Spinal cord (tissue), 10 donors: Measurements from ENCODE around the gene DNAAF2. TPM values are rescaled to one million over a fixed set of nuclear protein-coding genes. Genes with fewer than 3 reads are reported as not detected.

Experiments
- DNase-seq, 6 donors: peaks; one replicate each; pipeline versions ENCODE4 v3.0.0 to v3.0.0-alpha.2; 2013 to 2015; ENCODE audit warnings: low spot score in 6 of 6, low read depth in 4 of 6
- H3K27ac ChIP-seq: one replicate; pipeline ENCODE4 v1.5.1; 2013; ENCODE audit warnings: low read depth, low read length, control low read depth
- H3K27me3 ChIP-seq: one replicate; pipeline ENCODE4 v1.6.1; 2013; ENCODE audit warnings: low read length; ENCODE audit not compliant: control insufficient read depth, insufficient read depth
- H3K36me3 ChIP-seq: one replicate; pipeline ENCODE4 v1.6.1; 2013; ENCODE audit warnings: low read length; ENCODE audit not compliant: control insufficient read depth, insufficient read depth
- H3K4me1 ChIP-seq: one replicate; pipeline ENCODE4 v1.6.1; 2013; ENCODE audit warnings: low read length; ENCODE audit not compliant: control insufficient read depth, insufficient read depth
- H3K4me3 ChIP-seq: one replicate; pipeline ENCODE4 v1.5.1; 2013; ENCODE audit warnings: low read depth, low read length, control low read depth
- H3K9me3 ChIP-seq: one replicate; pipeline ENCODE4 v1.6.1; 2013; ENCODE audit warnings: low read length; ENCODE audit not compliant: control insufficient read depth, insufficient read depth
- WGBS: methylation state at CpG from one replicate; pipeline ENCODE4 v1.1.5; 2013; ENCODE audit warnings: missing lambda C conversion rate; ENCODE audit not compliant: insufficient coverage; 5-methylcytosine and 5-hydroxymethylcytosine counted together
- polyA plus RNA-seq, 2 donors: library from polyadenylated mRNA; unstranded; fragments of 120-200 nt; gene quantifications; one replicate each; pipeline ENCODE4 v1.2.1, GENCODE V29; 2013; ENCODE audit not compliant: insufficient read length in 2 of 2
- total RNA-seq, 2 donors: library from RNA; depleted of rRNA in 1 of 2; stranded (reverse); fragments of 120-200 nt in 1 of 2; fragments of >200 nt in 1 of 2; gene quantifications; one replicate each; pipeline versions ENCODE4 v1.2.3 to v1.2.4, GENCODE V29; 2013 to 2014
- donor health status: healthy.

Gene DNAAF2
- total and polyA plus RNA-seq, 4 donors = 9.0 to 13.6 (median 12.8) TPM

DNA sequence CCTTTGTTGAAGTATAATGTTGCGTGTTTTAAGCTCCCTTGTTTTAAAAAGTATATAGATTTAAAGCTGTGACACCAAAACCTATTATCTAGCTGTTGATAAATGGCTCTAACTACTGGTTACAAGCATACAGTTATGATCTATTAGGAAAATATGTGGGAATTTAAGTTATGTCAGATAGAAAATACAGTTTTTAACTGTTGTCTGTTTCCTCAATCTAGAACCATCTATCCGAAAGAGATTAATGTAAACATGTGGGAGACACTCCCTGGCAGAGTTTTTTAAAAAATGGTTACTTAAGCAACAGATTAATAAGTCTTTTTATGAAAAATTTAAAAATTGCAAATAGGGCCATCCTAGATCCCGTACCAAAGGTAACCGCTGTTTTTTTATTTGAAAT, 22.8 kb downstream of the DNAAF2 start:
- H3K9me3 ChIP-seq = no peaks in the 10 kb centered on the region
- H3K4me1 ChIP-seq = no peaks in the 10 kb centered on the region
- peaks cover 9% of the 10 kb centered on the region for H3K36me3 ChIP-seq
- no CpG with 5 or more reads among the region's 4 CpGs for WGBS
- H3K27ac ChIP-seq = no peak overlapping the region
- no peak for DNase-seq
- H3K27me3 ChIP-seq = no peaks in the 10 kb centered on the region
- no peak overlapping the region for H3K4me3 ChIP-seq

DNA sequence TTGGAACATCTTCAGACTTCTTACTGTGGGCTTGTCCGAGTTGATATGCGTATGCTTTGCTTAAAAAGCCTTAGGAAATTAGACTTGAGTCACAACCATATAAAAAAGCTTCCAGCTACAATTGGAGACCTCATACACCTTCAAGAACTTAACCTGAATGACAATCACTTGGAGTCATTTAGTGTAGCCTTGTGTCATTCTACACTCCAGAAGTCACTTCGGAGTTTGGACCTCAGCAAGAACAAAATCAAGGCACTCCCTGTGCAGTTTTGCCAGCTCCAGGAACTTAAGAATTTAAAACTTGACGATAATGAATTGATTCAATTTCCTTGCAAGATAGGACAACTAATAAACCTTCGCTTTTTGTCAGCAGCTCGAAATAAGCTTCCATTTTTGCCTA, 27.5 kb downstream of the DNAAF2 start:
- H3K27me3 ChIP-seq = no peaks in the 10 kb centered on the region
- WGBS = 93% methylated on average over 1 of the region's 6 CpGs
- no peak overlapping the region for H3K27ac ChIP-seq
- H3K4me3 ChIP-seq = no peak overlapping the region
- no peaks in the 10 kb centered on the region for H3K4me1 ChIP-seq
- DNase-seq = no peak
- H3K36me3 ChIP-seq = peaks cover 6% of the 10 kb centered on the region
- H3K9me3 ChIP-seq = no peaks in the 10 kb centered on the region

DNA sequence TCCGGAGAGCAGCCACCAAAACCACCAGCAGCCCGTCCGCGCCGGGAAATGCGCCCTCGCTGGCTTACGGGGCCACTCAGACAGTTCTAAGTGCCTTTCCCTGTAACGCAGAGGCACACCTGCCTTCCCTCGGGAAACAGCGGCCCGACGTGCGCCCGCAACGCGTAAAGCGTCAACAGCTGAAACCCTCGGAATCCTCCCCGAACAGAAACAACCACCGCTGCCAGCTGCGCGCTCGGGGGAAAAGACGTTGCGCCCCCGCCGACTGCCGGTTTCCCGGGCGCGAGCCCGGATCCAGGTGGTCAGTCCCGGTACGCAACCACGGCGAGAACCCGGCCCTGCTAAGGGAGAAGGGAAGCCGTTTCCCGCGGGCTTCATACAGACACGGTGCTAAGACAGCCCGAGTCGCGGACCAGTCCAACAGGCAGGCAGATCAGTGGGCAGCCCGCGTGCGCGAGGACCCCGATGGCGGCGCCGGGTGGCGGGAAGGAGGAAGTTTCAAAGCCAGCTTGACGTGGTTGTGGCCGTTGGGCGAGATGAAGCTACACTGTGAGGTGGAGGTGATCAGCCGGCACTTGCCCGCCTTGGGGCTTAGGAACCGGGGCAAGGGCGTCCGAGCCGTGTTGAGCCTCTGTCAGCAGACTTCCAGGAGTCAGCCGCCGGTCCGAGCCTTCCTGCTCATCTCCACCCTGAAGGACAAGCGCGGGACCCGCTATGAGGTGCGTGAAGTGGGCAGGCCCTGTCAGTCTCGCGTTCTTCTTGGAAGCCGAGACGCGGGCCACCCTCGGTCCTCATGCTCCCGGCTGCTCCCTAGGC, 36.4 kb downstream of the DNAAF2 start, which contains the start of gene LRR1:
Gene LRR1 (plus strand): TSS at position 456 of the 816 bp plus-strand sequence. CDS start 81 bp downstream, at position 537.
- H3K4me1 ChIP-seq = peaks cover 16% of the 10 kb centered on the region
- peak within 1 kb of the TSS; percentile 98 for H3K27ac ChIP-seq
- H3K27me3 ChIP-seq = no peaks in the 10 kb centered on the region
- peak within 1 kb of the TSS; percentile 99 for H3K4me3 ChIP-seq
- H3K9me3 ChIP-seq = no peaks in the 10 kb centered on the region
- peak; percentile 71 to 94 (median 82) for DNase-seq
- 0% methylated on average over 76 of the region's 77 CpGs for WGBS
- H3K36me3 ChIP-seq = peaks cover 3% of the 10 kb centered on the region

DNA sequence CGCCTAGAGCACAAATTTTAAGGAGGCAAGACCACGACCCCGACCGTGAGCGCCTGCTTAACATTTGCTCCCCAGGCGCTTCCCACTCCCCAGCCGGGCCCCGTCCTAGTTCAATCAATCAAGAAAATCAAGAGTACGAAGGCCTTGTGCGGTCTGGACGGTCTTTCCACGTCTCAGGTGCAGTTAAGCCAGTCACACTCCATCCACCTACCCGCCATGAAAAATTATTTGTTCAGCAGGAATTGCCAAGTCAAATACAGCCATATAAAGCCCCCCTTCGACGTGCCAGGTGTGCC, 36.9 kb downstream of the DNAAF2 start:
- Histone ChIP-seq H3K9me3 (no peaks in the 10 kb centered on the region), H3K4me1 (peaks cover 16% of the 10 kb centered on the region), H3K4me3 (peak overlapping the region; percentile 99), H3K36me3 (peaks cover 3% of the 10 kb centered on the region), H3K27me3 (no peaks in the 10 kb centered on the region), H3K27ac (peak overlapping the region; percentile 98)
- WGBS = 0% methylated on average over 14 of the region's 15 CpGs
- no peak for DNase-seq

DNA sequence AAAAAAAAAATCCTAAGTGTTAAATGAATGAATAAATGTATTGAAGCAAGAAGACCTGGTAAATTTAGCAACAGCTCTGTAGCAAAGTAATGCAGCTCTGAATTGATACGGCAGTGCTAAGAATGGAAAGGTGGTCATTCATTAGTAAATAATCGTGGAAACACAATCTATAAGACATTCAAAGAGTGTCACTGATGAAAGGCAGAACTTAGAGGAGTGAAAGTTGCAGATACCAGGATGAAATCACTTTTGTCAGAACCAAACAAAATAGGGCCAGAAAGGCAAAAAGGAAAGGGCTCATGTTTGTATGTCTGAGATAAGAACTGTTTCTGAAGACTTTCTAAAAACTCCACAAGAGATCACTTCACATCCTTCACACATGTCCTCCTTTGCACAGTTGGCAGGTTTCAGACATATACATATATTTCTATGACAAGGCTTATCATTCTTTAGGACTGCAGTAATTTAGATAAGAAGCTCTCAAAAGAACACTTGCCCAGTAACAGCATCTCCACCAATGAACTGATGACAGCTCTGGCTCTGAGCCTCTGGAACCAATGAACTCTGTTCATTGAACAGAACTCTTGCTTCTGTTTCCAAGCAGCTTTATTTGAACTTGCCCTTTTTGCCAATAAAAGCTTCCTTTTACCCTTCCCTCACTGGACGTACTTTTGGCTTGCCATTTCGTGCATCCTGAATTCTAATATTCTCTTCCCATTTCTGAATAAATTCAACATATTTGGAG, 40.5 kb downstream of the DNAAF2 start:
- DNase-seq = peak in 1 of 6 donors; percentile 61
- peak overlapping the region; percentile 76 for H3K27ac ChIP-seq
- no peaks in the 10 kb centered on the region for H3K27me3 ChIP-seq
- peaks cover 16% of the 10 kb centered on the region for H3K4me1 ChIP-seq
- H3K36me3 ChIP-seq = no peaks in the 10 kb centered on the region
- H3K4me3 ChIP-seq = no peak overlapping the region
- no peaks in the 10 kb centered on the region for H3K9me3 ChIP-seq
- WGBS = no CpG with 5 or more reads among the region's 4 CpGs

DNA sequence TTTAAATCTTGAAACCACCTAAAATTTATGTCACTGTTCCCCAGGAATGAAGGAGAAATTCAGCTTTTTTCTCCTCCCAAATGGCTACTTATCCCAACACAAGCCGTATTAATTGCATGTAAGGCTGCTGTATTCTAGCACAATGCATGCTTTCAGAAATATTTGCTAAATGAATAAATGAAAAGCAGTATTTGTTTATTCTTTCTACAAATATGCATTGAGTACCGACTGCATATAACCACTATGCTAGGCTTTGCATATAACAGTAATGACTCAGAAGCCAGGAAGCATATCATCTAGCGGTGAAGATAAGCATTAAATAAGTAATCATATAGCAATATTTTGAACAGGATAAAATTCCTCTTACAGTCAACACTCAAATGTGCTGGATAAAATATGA, 42.0 kb downstream of the DNAAF2 start:
- Histone ChIP-seq H3K4me1 (peaks cover 7% of the 10 kb centered on the region), H3K27ac (peak overlapping the region; percentile 52), H3K27me3 (no peaks in the 10 kb centered on the region), H3K9me3 (no peaks in the 10 kb centered on the region), H3K36me3 (no peaks in the 10 kb centered on the region), H3K4me3 (no peak overlapping the region)
- no CpG with 5 or more reads among the region's 3 CpGs for WGBS
- DNase-seq = peak in 1 of 6 donors; percentile 20

DNA sequence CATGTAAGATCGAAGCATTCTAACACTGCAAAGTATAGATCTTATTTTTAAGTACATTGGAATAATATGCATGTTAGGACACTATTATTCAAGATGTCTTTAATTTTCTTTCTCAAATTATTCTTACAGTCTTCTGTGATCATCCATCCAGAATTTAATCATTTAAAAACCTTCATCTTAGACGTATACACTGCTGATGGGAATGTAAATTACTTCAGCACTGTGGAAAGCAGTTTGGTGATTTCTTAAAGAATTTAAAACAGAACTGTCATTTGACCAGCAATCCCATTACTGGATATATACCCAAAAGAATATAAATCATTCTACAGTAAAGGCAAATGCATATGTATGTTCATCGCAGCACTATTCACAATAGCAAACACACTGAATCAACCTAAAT, 45.7 kb downstream of the DNAAF2 start:
- no peaks in the 10 kb centered on the region for H3K27me3 ChIP-seq
- H3K4me1 ChIP-seq = peaks cover 10% of the 10 kb centered on the region
- WGBS = no CpG with 5 or more reads among the region's 3 CpGs

DNA sequence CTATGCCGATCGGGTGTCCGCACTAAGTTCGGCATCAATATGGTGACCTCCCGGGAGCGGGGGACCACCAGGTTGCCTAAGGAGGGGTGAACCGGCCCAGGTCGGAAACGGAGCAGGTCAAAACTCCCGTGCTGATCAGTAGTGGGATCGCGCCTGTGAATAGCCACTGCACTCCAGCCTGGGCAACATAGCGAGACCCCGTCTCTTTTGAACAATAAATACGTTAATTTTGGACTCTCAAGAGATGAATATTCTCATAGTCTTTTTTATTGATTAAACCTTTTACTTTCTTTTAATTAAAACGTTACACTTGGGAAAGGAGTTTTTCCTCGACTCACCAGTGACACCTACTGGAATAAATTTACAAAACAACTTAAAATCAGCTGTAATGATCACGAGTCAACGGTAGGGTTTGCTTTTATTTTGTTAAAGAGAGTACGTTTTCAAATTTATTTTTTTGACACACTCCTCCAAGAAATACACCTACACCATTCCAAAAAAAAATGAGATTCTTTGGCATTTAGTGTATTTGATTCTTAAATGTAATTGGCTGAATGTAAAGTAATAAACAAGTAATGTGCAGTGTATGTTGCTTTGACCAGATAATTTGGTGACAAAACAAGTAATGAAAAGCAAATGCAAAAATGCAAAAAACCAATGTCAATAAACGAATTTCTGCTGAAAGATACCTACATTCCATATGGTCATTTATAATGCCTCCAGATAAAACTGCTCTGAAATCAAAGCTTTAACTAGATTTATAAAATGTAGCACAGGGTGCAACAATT, 48.2 kb downstream of the DNAAF2 start:
- Histone ChIP-seq H3K4me3 (peak overlapping the region; percentile 88), H3K36me3 (peaks cover 17% of the 10 kb centered on the region), H3K27ac (peak overlapping the region; percentile 91), H3K4me1 (peaks cover 20% of the 10 kb centered on the region), H3K27me3 (no peaks in the 10 kb centered on the region), H3K9me3 (no peaks in the 10 kb centered on the region)
- peak in 5 of 6 donors; percentile 59 to 93 (median 64) for DNase-seq
- no CpG with 5 or more reads among the region's 21 CpGs for WGBS

More for the DNA sequence above, 45.7 kb downstream of the DNAAF2 start:
- H3K27ac ChIP-seq = no peak overlapping the region
- no peak overlapping the region for H3K4me3 ChIP-seq
- peaks cover 2% of the 10 kb centered on the region for H3K36me3 ChIP-seq
- no peaks in the 10 kb centered on the region for H3K9me3 ChIP-seq
- no peak for DNase-seq

DNA sequence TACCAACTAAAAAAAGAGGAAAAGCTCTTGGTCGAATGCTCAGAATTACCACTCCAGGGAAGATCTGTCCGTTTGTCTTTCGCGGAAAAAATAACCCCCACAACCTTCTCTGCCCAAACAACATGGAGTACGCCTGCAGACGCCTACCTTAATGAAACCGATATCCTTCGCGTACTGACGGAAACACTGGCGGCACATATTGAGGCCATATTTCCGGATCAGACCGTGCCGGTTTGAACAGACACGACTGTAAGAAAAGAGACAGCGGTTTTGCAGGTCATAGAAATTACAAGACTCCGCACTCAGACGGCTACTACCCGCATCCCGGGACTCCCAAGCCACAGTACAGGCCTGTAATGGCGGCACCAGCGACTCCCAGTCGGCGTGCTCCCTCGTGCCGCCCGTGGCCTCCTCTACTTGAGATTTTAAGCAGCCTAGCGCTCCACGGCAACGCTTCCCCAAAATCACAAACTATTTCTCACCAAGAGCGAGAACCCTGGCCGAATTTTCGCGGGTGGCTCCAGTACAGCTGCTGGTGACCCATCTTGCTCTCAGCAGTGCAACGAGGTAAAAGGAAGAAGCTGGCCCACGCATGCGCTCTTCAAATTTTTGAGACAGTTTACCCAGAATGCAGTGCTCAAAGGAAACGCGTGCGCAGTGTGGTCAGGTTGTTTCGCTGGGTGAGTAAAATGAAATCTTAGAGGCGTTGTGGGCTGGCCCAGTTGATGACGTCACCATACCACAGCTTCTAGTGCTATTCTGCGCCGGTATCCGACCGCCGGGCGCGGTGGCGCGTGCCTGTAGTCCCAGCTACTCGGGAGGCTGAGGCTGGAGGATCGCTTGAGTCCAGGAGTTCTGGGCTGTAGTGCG, 49.0 kb downstream of the DNAAF2 start, which contains the start of gene RPS29:
Gene RPS29 (minus strand): TSS at position 578 of the 870 bp plus-strand sequence. CDS start 34 bp downstream, at position 544.
- Histone ChIP-seq H3K4me3 (peak within 1 kb of the TSS; percentile 88), H3K9me3 (no peaks in the 10 kb centered on the region), H3K4me1 (peaks cover 20% of the 10 kb centered on the region), H3K36me3 (peaks cover 17% of the 10 kb centered on the region), H3K27me3 (no peaks in the 10 kb centered on the region), H3K27ac (peak within 1 kb of the TSS; percentile 91)
- WGBS = 0% methylated on average over 39 of the region's 55 CpGs
- peak; percentile 99 to 100 (median 100) for DNase-seq
